RWPE2 (cell line): ENCODE measurements around the gene EML6.

Experiments used
- ATAC-seq: fragments of 200-7000 bp; cut with Tn5 transposase; 3 replicates; pipeline ENCODE4 v1.9.1; 2021; ENCODE audit warnings: low read depth
- DNase-seq: peaks from one replicate; pipeline ENCODE4 v3.0.0-alpha.2; 2020; ENCODE audit warnings: low spot score
- H3K27ac ChIP-seq: fragments of 450-650 bp; 2 replicates; pipeline ENCODE4 v1.5.1; 2017; ENCODE audit warnings: mild to moderate bottlenecking; ENCODE audit not compliant: poor library complexity, severe bottlenecking
- H3K27me3 ChIP-seq: fragments of 250-450 bp; sonication (Bioruptor Pico); 2 replicates; pipeline ENCODE4 v1.5.1; 2021; ENCODE audit warnings: mild to moderate bottlenecking, moderate library complexity; ENCODE audit not compliant: insufficient read depth, poor library complexity, severe bottlenecking
- H3K36me3 ChIP-seq: fragments of 250-450 bp; sonication (Bioruptor Pico); 2 replicates; pipeline ENCODE4 v1.5.1; 2020; ENCODE audit warnings: low read depth, mild to moderate bottlenecking, moderate library complexity
- H3K4me1 ChIP-seq: fragments of 250-450 bp; sonication (Bioruptor Pico); 2 replicates; pipeline ENCODE4 v1.5.1; 2021; ENCODE audit warnings: mild to moderate bottlenecking, moderate library complexity; ENCODE audit not compliant: insufficient read depth, poor library complexity, severe bottlenecking
- H3K4me3 ChIP-seq: fragments of 250-450 bp; sonication (Bioruptor Pico); 2 replicates; pipeline ENCODE4 v1.5.1; 2021; ENCODE audit warnings: mild to moderate bottlenecking, moderate library complexity; ENCODE audit not compliant: severe bottlenecking
- H3K9me3 ChIP-seq: fragments of 250-450 bp; sonication (Bioruptor Pico); 2 replicates; pipeline ENCODE4 v1.5.1; 2021; ENCODE audit warnings: mild to moderate bottlenecking, moderate library complexity; ENCODE audit not compliant: severe bottlenecking
- TF ChIP-seq, protein P1 (sequence below): fragments of 450-650 bp; IDR thresholded peaks from one replicate; pipeline ENCODE4 v1.5.1; 2017; ENCODE audit warnings: mild to moderate bottlenecking, moderate library complexity; ENCODE audit not compliant: poor library complexity, severe bottlenecking

The EML6 gene

DNA sequence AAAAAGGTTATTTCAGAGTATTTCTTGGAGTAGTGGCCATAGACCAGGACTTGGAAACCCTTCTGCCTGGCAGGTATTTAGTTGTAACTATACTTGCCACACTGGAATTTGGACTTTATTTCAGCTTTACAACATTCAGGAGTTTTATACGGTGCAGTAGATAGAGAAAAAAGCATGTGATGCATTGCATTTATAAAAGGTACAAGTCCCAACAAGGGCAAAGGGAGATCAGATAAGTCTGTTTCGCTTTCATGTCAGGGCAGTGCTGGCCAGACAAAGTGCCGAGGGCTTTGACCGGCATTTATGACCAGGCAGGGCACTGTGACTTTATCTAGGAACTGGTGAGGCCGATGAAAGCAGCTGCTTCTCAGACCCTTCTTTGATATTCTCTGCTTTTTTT is 181.4 kb downstream of the EML6 start:
- TF ChIP-seq, protein P1, sequence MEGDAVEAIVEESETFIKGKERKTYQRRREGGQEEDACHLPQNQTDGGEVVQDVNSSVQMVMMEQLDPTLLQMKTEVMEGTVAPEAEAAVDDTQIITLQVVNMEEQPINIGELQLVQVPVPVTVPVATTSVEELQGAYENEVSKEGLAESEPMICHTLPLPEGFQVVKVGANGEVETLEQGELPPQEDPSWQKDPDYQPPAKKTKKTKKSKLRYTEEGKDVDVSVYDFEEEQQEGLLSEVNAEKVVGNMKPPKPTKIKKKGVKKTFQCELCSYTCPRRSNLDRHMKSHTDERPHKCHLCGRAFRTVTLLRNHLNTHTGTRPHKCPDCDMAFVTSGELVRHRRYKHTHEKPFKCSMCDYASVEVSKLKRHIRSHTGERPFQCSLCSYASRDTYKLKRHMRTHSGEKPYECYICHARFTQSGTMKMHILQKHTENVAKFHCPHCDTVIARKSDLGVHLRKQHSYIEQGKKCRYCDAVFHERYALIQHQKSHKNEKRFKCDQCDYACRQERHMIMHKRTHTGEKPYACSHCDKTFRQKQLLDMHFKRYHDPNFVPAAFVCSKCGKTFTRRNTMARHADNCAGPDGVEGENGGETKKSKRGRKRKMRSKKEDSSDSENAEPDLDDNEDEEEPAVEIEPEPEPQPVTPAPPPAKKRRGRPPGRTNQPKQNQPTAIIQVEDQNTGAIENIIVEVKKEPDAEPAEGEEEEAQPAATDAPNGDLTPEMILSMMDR, result no peak
- Histone ChIP-seq H3K4me3 (no peak overlapping the region), H3K27me3 (no peaks in the 10 kb centered on the region), H3K4me1 (peaks cover 31% of the 10 kb centered on the region), H3K27ac (peak overlapping the region; percentile 93), H3K36me3 (no peaks in the 10 kb centered on the region), H3K9me3 (no peaks in the 10 kb centered on the region)
- DNase-seq (no peak), ATAC-seq (0 out of 3 replicates have a peak, but pooled peaks have one; percentile 3)

DNA sequence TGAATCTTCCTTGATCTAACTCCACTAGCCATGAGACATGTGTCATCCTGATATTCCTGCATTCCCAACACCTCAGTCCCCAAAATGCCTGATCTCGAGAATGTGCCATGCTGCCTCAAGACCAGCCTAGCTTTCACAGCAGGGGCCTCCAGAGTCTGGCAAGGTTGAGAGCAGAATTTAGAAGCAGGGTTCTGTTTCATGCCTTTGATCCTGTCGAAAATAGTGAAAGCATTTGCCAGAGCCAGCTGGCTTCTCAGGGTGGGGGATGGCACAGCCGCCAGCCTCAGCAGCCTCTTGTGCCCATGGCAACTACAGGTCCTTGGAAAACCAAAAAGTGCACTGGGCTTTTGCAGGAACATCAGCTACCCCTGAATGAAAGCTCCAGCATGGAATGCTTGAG is 183.3 kb downstream of the EML6 start:
- H3K9me3 ChIP-seq, result no peaks in the 10 kb centered on the region
- TF ChIP-seq, protein P1, result no peak
- no peak overlapping the region for H3K27ac ChIP-seq
- DNase-seq (no peak), ATAC-seq (no peak)
- no peaks in the 10 kb centered on the region for H3K36me3 ChIP-seq
- H3K4me3 ChIP-seq, result no peak overlapping the region
- peaks cover 31% of the 10 kb centered on the region for H3K4me1 ChIP-seq
- no peaks in the 10 kb centered on the region for H3K27me3 ChIP-seq

DNA sequence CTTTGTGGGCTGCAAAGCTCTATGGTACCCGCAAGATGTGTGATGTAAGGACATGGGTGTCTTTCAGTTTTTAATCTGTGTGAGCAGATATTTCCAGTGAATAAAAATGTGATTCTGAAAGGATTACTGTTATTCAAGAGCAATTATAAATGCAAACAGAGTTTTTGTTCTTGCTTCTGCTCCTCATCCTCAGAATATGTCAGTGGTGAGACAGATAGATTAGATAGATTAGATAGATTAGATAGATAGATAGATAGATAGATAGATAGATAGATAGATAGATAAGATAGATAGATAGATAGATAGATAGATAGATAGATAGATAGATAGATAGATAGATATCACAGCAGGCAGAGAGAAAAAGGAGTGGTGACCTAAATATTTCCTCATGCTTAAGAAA is 184.2 kb downstream of the EML6 start:
- H3K4me1 ChIP-seq, result peaks cover 31% of the 10 kb centered on the region
- no peaks in the 10 kb centered on the region for H3K36me3 ChIP-seq
- no peak for DNase-seq
- no peaks in the 10 kb centered on the region for H3K27me3 ChIP-seq
- no peak for ATAC-seq
- TF ChIP-seq, protein P1, result no peak
- no peaks in the 10 kb centered on the region for H3K9me3 ChIP-seq
- H3K27ac ChIP-seq, result no peak overlapping the region
- H3K4me3 ChIP-seq, result no peak overlapping the region

DNA sequence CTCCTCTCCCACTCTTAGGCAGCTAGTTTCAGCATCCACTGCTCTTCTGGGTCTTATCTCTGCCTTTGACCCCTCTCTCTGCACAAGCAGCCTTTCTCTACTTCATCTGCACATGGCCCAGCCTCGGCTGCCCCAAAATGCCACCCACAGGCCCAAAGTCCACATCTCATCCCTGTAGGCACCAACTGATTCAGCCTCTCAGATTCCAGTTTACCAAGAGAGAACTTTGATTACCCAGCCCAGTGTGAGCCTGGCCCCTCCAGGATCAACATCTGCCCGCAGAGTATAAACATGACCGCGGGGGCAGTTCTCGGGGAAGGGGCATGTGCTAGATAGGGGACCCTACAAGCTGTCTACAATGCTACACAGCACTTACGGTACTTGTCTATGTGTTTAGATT is 185.1 kb downstream of the EML6 start:
- no peak overlapping the region for H3K27ac ChIP-seq
- no peak overlapping the region for H3K4me3 ChIP-seq
- no peaks in the 10 kb centered on the region for H3K9me3 ChIP-seq
- no peaks in the 10 kb centered on the region for H3K27me3 ChIP-seq
- ATAC-seq, result no peak
- TF ChIP-seq, protein P1, result no peak
- DNase-seq, result no peak
- H3K36me3 ChIP-seq, result no peaks in the 10 kb centered on the region
- peaks cover 24% of the 10 kb centered on the region for H3K4me1 ChIP-seq

DNA sequence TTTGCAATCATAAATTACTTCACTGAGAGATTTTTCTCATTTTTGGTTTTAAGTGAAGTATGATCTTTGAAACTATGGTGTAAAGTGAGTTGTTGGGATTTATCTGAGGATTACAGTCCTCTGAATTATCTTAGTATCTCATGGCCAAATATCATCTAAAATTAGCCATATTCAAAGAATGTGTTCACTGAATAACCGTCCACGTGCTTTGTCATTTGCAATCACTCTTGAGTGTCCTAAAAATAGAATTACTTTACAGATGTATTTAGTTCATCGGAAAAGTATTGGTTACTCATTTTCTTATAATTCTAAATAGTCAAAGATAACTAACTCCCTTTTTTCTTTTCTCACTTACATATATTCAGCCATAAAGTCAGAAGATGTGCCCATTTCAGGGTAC is 185.5 kb downstream of the EML6 start:
- TF ChIP-seq, protein P1, result no peak
- H3K9me3 ChIP-seq, result no peaks in the 10 kb centered on the region
- no peak overlapping the region for H3K27ac ChIP-seq
- no peaks in the 10 kb centered on the region for H3K36me3 ChIP-seq
- peaks cover 20% of the 10 kb centered on the region for H3K4me1 ChIP-seq
- H3K4me3 ChIP-seq, result no peak overlapping the region
- ATAC-seq (no peak), DNase-seq (no peak)
- H3K27me3 ChIP-seq, result no peaks in the 10 kb centered on the region
